Measurements from ENCODE around the gene ETS2.

ETS2 gene

DNA sequence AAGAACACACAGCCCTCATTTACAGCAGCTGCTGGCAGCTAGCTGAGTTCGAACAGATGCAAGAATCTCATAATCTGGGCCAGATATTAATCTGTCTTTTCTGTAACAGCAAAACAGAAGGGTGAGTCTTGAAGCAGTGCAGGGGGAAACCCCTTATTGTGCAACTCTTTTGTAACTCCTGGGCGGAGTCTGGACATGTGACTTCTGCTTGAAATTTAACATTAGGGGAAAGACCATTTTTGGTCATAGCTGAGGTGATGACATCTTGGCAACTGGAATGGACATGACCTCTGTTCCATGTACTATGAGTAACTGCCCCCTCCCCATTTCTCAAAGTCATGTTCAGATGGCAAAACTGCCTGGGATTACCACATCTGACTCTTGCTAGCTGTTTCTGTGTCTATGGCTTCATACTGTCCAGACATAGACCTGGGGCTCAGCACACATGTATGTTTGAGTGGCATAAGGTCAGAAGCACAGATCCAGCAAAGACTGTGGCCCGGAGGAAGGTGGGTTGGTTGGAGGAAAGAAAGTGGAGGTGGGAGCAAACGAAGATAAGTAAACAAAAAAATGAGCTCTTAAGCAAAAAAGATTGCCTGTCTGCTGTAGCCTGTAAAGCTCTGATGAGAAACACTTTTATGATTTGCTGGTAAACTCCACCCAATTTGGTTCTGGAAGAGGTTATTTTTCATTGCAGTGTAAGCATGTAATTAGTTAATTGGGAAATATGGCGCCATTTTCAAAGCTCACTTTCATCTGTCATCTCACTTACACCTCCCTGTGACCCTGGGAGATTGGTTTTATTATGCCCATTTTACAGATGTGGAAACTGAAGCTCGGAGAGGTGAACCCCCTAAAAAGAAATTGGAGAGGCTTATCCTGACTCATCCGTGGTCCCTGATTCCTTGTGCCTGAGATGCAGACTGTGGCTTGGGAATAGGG, 26.1 kb downstream of the ETS2 start:
- TF ChIP-seq, protein P1, sequence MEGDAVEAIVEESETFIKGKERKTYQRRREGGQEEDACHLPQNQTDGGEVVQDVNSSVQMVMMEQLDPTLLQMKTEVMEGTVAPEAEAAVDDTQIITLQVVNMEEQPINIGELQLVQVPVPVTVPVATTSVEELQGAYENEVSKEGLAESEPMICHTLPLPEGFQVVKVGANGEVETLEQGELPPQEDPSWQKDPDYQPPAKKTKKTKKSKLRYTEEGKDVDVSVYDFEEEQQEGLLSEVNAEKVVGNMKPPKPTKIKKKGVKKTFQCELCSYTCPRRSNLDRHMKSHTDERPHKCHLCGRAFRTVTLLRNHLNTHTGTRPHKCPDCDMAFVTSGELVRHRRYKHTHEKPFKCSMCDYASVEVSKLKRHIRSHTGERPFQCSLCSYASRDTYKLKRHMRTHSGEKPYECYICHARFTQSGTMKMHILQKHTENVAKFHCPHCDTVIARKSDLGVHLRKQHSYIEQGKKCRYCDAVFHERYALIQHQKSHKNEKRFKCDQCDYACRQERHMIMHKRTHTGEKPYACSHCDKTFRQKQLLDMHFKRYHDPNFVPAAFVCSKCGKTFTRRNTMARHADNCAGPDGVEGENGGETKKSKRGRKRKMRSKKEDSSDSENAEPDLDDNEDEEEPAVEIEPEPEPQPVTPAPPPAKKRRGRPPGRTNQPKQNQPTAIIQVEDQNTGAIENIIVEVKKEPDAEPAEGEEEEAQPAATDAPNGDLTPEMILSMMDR (IDR thresholded peaks at IDR 0.05) = no peak

DNA sequence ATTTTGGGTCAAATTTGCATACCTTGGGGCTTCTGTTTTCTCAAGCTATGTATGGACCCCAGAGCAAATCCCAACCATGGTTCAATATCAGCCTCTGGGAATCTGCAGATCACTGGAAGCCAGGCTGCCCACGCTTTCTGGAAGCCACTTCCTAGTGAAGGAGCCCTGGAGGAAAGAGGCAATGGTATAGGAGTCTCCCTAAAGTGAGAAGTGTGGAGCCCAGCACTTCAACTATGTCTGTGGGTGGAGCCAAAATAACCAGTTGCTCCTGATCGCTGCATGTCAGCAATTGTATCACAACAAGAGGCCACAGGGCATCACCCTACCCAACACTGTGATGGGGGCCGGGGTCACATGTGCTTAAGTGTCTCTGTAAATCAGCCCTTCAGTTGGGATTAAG, 26.9 kb downstream of the ETS2 start:
- TF ChIP-seq, protein P1 (IDR thresholded peaks at IDR 0.05) = no peak

DNA sequence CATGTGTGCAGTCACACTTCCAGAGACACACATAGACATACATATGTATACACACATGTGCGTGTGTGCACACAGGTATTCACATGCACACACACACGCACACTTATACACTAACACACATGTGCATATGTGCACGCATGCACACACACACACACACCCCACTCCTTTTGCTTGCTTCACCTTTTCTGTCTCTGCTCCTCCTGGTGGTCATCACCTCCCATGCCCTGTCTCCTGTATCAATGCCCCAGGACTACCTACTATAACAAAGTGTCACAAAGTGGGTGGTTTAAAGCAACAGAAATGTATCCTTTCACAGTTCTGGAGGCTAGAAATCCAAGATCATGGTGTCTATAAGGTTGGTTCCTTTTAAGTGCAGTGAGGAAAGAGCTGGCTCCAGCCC, 27.4 kb downstream of the ETS2 start:
- TF ChIP-seq, protein P1 (IDR thresholded peaks at IDR 0.05) = no peak

DNA sequence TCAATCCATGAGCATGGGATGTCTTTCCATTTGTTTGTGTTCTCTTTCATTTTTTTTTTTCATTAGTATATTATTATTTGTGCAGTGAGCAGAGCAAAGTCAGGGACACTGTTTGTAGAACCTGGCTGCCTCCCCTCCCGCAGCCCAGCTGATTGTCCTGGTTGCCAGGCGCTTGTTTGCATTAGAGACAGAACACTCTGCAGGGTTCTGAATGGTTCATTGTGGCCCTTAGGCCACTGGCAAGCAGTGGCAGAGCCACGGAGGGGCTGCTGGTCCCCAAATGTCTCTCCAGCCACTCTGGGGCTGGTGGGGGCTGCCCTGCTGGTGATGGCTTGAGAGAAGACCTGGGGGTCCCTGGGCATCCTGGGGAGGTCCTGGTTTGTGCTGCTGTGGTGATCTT, 29.0 kb downstream of the ETS2 start:
- TF ChIP-seq, protein P1 (IDR thresholded peaks at IDR 0.05) = no peak

DNA sequence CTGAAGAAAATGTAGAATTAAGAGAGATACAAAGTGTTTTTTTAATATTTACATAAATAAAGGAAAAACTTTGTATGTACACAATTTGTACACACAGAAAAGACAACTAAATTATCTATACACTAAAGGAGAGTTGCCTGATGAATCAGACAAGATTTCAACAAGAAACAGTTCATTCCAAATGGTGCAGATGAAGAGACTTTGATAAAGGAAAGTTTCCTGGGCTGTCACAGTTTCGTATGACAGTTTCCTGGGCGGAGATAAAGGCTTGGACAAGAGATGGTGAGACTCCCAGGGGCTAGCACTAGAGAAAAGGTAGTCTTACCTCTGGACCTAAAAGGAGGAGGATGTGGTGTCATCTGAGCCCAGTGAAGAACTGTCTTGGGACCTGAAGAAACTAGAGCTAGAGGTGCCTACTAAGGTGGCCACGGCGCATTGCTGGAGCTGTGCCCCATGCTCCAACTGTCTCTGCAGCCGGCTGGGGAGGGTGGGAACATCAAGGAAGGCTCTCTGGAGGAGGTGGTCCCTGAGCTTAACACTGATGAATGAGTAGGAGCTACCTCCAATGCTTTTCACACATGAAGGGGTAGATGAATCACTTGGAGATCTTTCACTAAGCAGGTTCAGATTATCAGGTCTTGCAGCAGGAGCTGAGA, 32.2 kb downstream of the ETS2 start:
- TF ChIP-seq, protein P1 (IDR thresholded peaks at IDR 0.05) = no peak

DNA sequence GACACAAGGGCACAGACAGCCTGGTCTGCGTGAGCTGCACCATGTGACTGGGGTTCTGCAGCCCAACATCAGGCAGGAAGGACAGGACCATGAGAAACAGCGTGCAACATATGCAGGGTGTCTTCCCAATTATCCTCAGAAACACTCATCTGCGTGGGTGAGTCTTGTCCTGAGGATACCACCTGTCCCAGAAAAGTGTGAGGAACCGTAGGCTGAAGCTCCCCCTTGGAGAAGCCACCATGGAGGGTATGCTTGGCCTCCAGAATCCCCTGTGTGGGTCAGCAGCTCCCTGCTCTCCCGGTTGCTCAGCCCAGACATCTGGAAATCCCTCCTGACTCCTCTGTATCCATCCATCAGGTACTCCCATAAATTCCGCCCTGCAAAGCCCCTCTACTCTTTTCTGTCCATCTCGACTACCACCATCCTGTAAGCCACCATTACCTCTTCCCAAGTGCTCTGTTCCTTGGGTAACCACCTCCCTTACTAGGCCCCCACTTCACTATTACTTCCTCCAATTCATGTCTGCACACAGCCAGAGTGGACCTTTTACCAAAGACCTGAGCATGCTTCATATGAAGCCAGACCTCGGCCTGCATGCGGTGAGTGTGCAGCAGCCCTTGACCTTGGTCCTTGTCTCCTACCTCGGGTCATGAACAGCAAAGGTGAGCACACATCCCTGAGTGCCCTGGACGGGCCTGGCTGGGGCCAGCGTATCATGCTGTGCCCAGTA, 33.0 kb downstream of the ETS2 start:
- TF ChIP-seq, protein P1 (IDR thresholded peaks at IDR 0.05) = no peak

Measured in LNCAP (cell line).